Mesenchymal stem cell (in vitro differentiated cells and primary cell): Measurements from ENCODE around the gene MCM6.

Experiments used
- DNase-seq: peaks from one replicate; pipeline ENCODE4 v3.0.0-alpha.2; 2013
- H2AFZ ChIP-seq: one replicate; pipeline ENCODE4 v1.6.1; 2013; ENCODE audit warnings: low read depth, mild to moderate bottlenecking, control low read depth, inconsistent platforms, low read length, moderate library complexity
- H2AK5ac ChIP-seq: 2 replicates; pipeline ENCODE4 v1.6.1; 2013; ENCODE audit warnings: low read length, moderate library complexity, mild to moderate bottlenecking, inconsistent platforms; ENCODE audit not compliant: severe bottlenecking
- H2BK120ac ChIP-seq: one replicate; pipeline ENCODE4 v1.6.1; 2013; ENCODE audit warnings: low read depth, mild to moderate bottlenecking, inconsistent platforms, low read length, moderate library complexity
- H2BK12ac ChIP-seq, 2 experiments: one replicate each; pipeline ENCODE4 v1.6.1; 2013; ENCODE audit warnings: inconsistent platforms in 2 of 2, low read length in 2 of 2, mild to moderate bottlenecking in 2 of 2, moderate library complexity in 2 of 2, control low read depth in 1 of 2
- H2BK15ac ChIP-seq: one replicate; pipeline ENCODE4 v1.6.1; 2013; ENCODE audit warnings: mild to moderate bottlenecking, low read depth, inconsistent platforms; ENCODE audit not compliant: poor library complexity, severe bottlenecking
- H2BK5ac ChIP-seq: 2 replicates; pipeline ENCODE4 v1.6.1; 2013; ENCODE audit warnings: low read depth, mild to moderate bottlenecking, low read length, control low read depth, inconsistent platforms; ENCODE audit not compliant: poor library complexity, severe bottlenecking
- H3K14ac ChIP-seq, 2 experiments: one replicate each; pipeline ENCODE4 v1.6.1; 2013; ENCODE audit warnings: inconsistent platforms in 2 of 2, low read length in 2 of 2, control low read depth in 1 of 2, mild to moderate bottlenecking in 1 of 2, moderate library complexity in 1 of 2
- H3K18ac ChIP-seq, 2 experiments: one replicate each; pipeline ENCODE4 v1.6.1; 2013; ENCODE audit warnings: inconsistent platforms in 2 of 2, low read length in 2 of 2, control low read depth in 1 of 2, low read depth in 1 of 2, mild to moderate bottlenecking in 1 of 2
- H3K23ac ChIP-seq, 2 experiments: one replicate each; pipeline ENCODE4 v1.6.1; 2013; ENCODE audit warnings: inconsistent platforms in 2 of 2, low read length in 2 of 2, mild to moderate bottlenecking in 2 of 2, moderate library complexity in 2 of 2, control low read depth in 1 of 2
- H3K27ac ChIP-seq: 2 replicates; pipeline ENCODE4 v1.5.1; 2013; ENCODE audit warnings: mild to moderate bottlenecking, moderate library complexity, low read length, control low read depth, inconsistent platforms; ENCODE audit not compliant: poor library complexity, severe bottlenecking
- H3K27me3 ChIP-seq, 2 experiments: 2 replicates each; pipeline versions ENCODE4 v1.6.1 to v1.7.0; 2013; ENCODE audit warnings: low read length in 2 of 2, mild to moderate bottlenecking in 2 of 2, moderate library complexity in 2 of 2, control low read depth in 1 of 2, inconsistent platforms in 1 of 2; ENCODE audit not compliant: control insufficient read depth in 1 of 2, insufficient read depth in 1 of 2
- H3K36me3 ChIP-seq, 2 experiments: 2 replicates each; pipeline versions ENCODE4 v1.6.1 to v1.7.0; 2013; ENCODE audit warnings: low read length in 2 of 2, control low read depth in 1 of 2, inconsistent platforms in 1 of 2, low read depth in 1 of 2, mild to moderate bottlenecking in 1 of 2; ENCODE audit not compliant: insufficient read depth in 2 of 2, control insufficient read depth in 1 of 2
- H3K4ac ChIP-seq, 2 experiments: one replicate each; pipeline ENCODE4 v1.6.1; 2013; ENCODE audit warnings: inconsistent platforms in 2 of 2, low read length in 2 of 2, mild to moderate bottlenecking in 2 of 2, moderate library complexity in 2 of 2, control low read depth in 1 of 2, low read depth in 1 of 2
- H3K4me1 ChIP-seq: 2 replicates; pipeline ENCODE4 v1.6.1; 2013; ENCODE audit warnings: low read depth, low read length, control low read depth; ENCODE audit not compliant: control insufficient read depth, insufficient read depth
- H3K4me2 ChIP-seq: 2 replicates; pipeline ENCODE4 v1.6.1; 2013; ENCODE audit warnings: low read length, mild to moderate bottlenecking, inconsistent platforms; ENCODE audit not compliant: poor library complexity, severe bottlenecking
- H3K4me3 ChIP-seq, 2 experiments: 2 replicates each; pipeline versions ENCODE4 v1.5.1 to v1.7.0; 2013; ENCODE audit warnings: low read length in 2 of 2, mild to moderate bottlenecking in 2 of 2, control low read depth in 1 of 2, low read depth in 1 of 2; ENCODE audit not compliant: insufficient read depth in 1 of 2
- H3K79me1 ChIP-seq: replicated peaks from 2 replicates; pipeline ENCODE4 v1.6.1; 2013; ENCODE audit warnings: mild to moderate bottlenecking, control low read depth, low read length, inconsistent platforms; ENCODE audit not compliant: poor library complexity, severe bottlenecking
- H3K9ac ChIP-seq: 2 replicates; pipeline ENCODE4 v1.7.0; 2013; ENCODE audit warnings: mild to moderate bottlenecking, low read length, moderate library complexity
- H3K9me3 ChIP-seq: 2 replicates; pipeline ENCODE4 v1.7.0; 2013; ENCODE audit warnings: mild to moderate bottlenecking, low read length; ENCODE audit not compliant: control insufficient read depth
- H4K8ac ChIP-seq: one replicate; pipeline ENCODE4 v1.6.1; 2013; ENCODE audit warnings: inconsistent platforms, mild to moderate bottlenecking, low read length, moderate library complexity
- H4K91ac ChIP-seq: one replicate; pipeline ENCODE4 v1.6.1; 2013; ENCODE audit warnings: mild to moderate bottlenecking, low read length, inconsistent platforms
- WGBS: methylation state at CpG from one replicate; pipeline ENCODE4 v1.1.7; 2013; ENCODE audit warnings: mixed read lengths; 5-methylcytosine and 5-hydroxymethylcytosine counted together

Gene MCM6

GRCh38 chr2:135802350-135802749, 73.9 kb downstream of the MCM6 start:
- H2BK120ac ChIP-seq: no peak overlapping the region
- H2BK15ac ChIP-seq: no peak overlapping the region
- H3K36me3 ChIP-seq: no peaks in the 10 kb centered on the region
- WGBS: 65% methylated on average over 3 of the region's 3 CpGs
- no peak overlapping the region for H3K9ac ChIP-seq
- no peak overlapping the region for H4K8ac ChIP-seq
- no peak overlapping the region for H3K18ac ChIP-seq
- H3K9me3 ChIP-seq: no peaks in the 10 kb centered on the region
- H3K4me2 ChIP-seq: no peak overlapping the region
- no peak overlapping the region for H3K14ac ChIP-seq
- H3K23ac ChIP-seq: no peak overlapping the region
- no peak overlapping the region for H2BK12ac ChIP-seq
- no peaks in the 10 kb centered on the region for H3K79me1 ChIP-seq
- no peak overlapping the region for H2BK5ac ChIP-seq
- H2AFZ ChIP-seq: no peak overlapping the region
- H4K91ac ChIP-seq: no peak overlapping the region
- no peaks in the 10 kb centered on the region for H3K4me1 ChIP-seq
- H2AK5ac ChIP-seq: no peak overlapping the region
- DNase-seq: no peak
- peaks cover 0 to 3% of the 10 kb centered on the region in 2 experiments for H3K27me3 ChIP-seq
- H3K27ac ChIP-seq: no peak overlapping the region
- no peak overlapping the region for H3K4me3 ChIP-seq
- H3K4ac ChIP-seq: no peak overlapping the region

DNA sequence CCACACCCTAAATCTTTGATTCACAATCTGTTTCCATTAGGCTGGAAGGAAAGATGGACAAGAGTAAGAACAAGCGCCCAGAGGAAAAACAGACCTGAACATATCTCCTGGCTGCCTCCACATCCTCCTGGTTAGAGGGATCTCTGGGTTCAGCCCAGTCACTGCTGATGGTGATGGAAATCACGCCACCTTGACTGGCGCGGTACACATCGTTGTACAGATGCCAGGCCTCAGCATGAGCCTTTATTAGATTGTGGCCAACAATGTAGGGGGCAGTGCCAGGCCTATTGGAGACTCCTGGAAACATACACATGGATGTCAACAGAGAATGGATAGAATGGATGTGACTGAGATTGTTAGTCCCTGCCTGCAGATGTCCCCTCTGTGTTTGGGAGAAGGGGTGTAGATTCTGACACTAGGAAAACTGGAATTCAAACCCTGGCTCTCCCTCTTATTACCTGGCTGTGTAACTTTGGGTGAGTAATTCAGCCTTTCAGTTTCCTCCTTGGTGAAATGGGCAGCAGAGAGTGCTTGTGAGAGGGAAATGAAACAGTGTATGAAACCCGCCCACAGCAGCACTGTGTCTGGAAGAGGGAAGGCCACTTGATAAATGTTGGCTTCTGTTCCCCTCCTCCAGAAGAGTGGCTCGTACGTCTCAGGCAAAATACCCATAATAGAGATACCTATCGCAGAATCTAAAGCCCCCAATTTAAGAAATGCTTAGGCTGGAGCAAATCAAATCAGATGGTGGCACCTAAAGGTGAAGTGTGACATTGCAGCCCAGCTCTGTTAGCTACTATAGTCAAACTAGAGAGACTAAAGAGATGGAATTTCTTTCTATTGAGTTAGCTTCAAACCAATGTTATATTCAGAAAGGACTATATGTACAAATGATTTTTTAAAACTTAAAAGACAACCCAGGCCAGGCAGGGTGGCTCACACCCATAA, 75.5 kb downstream of the MCM6 start:
- H3K4me2 ChIP-seq: no peak overlapping the region
- H3K4me3 ChIP-seq: no peak overlapping the region
- H2AK5ac ChIP-seq: no peak overlapping the region
- H3K27me3 ChIP-seq: no peaks in the 10 kb centered on the region
- no peaks in the 10 kb centered on the region for H3K9me3 ChIP-seq
- H2BK120ac ChIP-seq: no peak overlapping the region
- H2BK15ac ChIP-seq: no peak overlapping the region
- H3K27ac ChIP-seq: no peak overlapping the region
- WGBS: 83% methylated on average over 6 of the region's 9 CpGs
- no peaks in the 10 kb centered on the region for H3K36me3 ChIP-seq
- H2AFZ ChIP-seq: no peak overlapping the region
- no peak overlapping the region for H3K23ac ChIP-seq
- H4K91ac ChIP-seq: no peak overlapping the region
- no peak overlapping the region for H3K18ac ChIP-seq
- H3K14ac ChIP-seq: no peak overlapping the region
- DNase-seq: no peak
- H3K9ac ChIP-seq: no peak overlapping the region
- no peak overlapping the region for H3K4ac ChIP-seq
- no peaks in the 10 kb centered on the region for H3K79me1 ChIP-seq
- H4K8ac ChIP-seq: no peak overlapping the region
- peaks cover 1% of the 10 kb centered on the region for H3K4me1 ChIP-seq
- H2BK12ac ChIP-seq: no peak overlapping the region
- no peak overlapping the region for H2BK5ac ChIP-seq

DNA sequence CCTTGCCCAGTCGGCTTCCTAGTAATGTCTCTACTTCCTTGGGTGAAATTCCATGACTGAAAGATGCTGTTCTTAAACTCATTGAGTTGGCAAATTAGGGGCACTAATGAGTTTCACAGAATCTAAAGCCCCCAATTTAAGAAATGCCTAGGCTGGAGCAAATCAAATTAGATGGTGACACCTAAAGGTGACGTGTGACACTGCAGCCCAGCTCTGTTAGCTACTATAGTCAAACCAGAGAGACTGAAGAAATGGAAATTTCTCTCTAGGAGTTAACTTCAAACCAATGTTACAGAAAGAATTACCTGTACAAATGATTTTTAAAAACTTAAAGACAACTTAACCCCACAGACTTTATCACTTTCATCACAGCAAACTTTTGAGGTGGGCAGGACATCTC, 76.5 kb downstream of the MCM6 start:
- H2BK5ac ChIP-seq: no peak overlapping the region
- H4K8ac ChIP-seq: no peak overlapping the region
- H3K23ac ChIP-seq: no peak overlapping the region
- no peak overlapping the region for H3K4ac ChIP-seq
- H3K4me1 ChIP-seq: peaks cover 1% of the 10 kb centered on the region
- H2AFZ ChIP-seq: no peak overlapping the region
- no peak overlapping the region for H3K27ac ChIP-seq
- no peak overlapping the region for H2BK12ac ChIP-seq
- no peak overlapping the region for H4K91ac ChIP-seq
- no peaks in the 10 kb centered on the region for H3K9me3 ChIP-seq
- H3K79me1 ChIP-seq: no peaks in the 10 kb centered on the region
- H3K18ac ChIP-seq: no peak overlapping the region
- no peaks in the 10 kb centered on the region for H3K36me3 ChIP-seq
- H2BK15ac ChIP-seq: no peak overlapping the region
- H3K4me2 ChIP-seq: no peak overlapping the region
- H3K14ac ChIP-seq: no peak overlapping the region
- no peak overlapping the region for H3K9ac ChIP-seq
- no peaks in the 10 kb centered on the region for H3K27me3 ChIP-seq
- H2BK120ac ChIP-seq: no peak overlapping the region
- 30% methylated on average over 2 of the region's 2 CpGs for WGBS
- H3K4me3 ChIP-seq: no peak overlapping the region
- no peak overlapping the region for H2AK5ac ChIP-seq
- no peak for DNase-seq

DNA sequence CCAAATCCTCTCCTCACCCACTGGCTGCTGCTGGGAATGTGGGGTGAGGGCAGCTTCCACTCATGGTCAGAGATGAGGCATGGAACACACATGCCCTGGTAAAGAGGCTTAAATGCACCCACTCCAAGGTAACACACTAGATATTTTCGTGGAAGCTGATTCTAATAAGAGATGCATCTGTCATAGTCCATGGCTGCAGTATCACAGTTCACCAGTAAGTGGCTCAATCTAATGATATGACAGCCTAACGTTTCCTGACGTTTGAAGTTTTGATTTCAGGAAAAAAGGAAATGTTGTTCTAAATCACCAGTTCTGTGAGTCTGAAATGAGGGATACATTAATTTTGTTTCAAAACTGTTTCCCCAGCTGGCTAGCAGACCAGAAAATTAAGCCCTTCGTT, 77.5 kb downstream of the MCM6 start:
- Histone ChIP-seq H2BK120ac (no peak overlapping the region), H3K9me3 (no peaks in the 10 kb centered on the region), H3K4me2 (no peak overlapping the region), H3K14ac (no peak overlapping the region), H3K23ac (no peak overlapping the region), H2AK5ac (no peak overlapping the region), H3K18ac (no peak overlapping the region), H3K4ac (peak overlapping the region in 1 of 2 experiments; percentile 13), H3K27me3 (no peaks in the 10 kb centered on the region), H4K8ac (no peak overlapping the region), H2BK5ac (no peak overlapping the region), H3K79me1 (no peaks in the 10 kb centered on the region), H3K4me1 (peaks cover 1% of the 10 kb centered on the region), H3K4me3 (no peak overlapping the region), H2BK15ac (no peak overlapping the region), H2BK12ac (no peak overlapping the region), H3K9ac (no peak overlapping the region), H2AFZ (no peak overlapping the region), H3K36me3 (no peaks in the 10 kb centered on the region), H3K27ac (no peak overlapping the region), H4K91ac (no peak overlapping the region)
- no peak for DNase-seq
- 90% methylated on average over 4 of the region's 4 CpGs for WGBS
